ENCODE measurements around the gene CDK17.

CDK17 gene

GRCh38 chr12:96445691-96446583 lies 45.7 kb upstream of the CDK17 start:
- TF ChIP-seq ZBTB7A (IDR thresholded peaks at IDR 0.05; ENCODE audit: low read depth) (no peak), NFIC (IDR thresholded peaks at IDR 0.05) (no peak), YY1 (IDR thresholded peaks at IDR 0.05; ENCODE audit: low read depth) (no peak), FOXM1 (IDR thresholded peaks at IDR 0.05; ENCODE audit: borderline replicate concordance, low read depth) (no peak), EP300 (IDR thresholded peaks at IDR 0.05; ENCODE audit: borderline replicate concordance) (no peak)
- TF ChIP-seq, protein P1, sequence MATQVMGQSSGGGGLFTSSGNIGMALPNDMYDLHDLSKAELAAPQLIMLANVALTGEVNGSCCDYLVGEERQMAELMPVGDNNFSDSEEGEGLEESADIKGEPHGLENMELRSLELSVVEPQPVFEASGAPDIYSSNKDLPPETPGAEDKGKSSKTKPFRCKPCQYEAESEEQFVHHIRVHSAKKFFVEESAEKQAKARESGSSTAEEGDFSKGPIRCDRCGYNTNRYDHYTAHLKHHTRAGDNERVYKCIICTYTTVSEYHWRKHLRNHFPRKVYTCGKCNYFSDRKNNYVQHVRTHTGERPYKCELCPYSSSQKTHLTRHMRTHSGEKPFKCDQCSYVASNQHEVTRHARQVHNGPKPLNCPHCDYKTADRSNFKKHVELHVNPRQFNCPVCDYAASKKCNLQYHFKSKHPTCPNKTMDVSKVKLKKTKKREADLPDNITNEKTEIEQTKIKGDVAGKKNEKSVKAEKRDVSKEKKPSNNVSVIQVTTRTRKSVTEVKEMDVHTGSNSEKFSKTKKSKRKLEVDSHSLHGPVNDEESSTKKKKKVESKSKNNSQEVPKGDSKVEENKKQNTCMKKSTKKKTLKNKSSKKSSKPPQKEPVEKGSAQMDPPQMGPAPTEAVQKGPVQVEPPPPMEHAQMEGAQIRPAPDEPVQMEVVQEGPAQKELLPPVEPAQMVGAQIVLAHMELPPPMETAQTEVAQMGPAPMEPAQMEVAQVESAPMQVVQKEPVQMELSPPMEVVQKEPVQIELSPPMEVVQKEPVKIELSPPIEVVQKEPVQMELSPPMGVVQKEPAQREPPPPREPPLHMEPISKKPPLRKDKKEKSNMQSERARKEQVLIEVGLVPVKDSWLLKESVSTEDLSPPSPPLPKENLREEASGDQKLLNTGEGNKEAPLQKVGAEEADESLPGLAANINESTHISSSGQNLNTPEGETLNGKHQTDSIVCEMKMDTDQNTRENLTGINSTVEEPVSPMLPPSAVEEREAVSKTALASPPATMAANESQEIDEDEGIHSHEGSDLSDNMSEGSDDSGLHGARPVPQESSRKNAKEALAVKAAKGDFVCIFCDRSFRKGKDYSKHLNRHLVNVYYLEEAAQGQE (IDR thresholded peaks at IDR 0.05; ENCODE audit: low read depth): no peak

DNA sequence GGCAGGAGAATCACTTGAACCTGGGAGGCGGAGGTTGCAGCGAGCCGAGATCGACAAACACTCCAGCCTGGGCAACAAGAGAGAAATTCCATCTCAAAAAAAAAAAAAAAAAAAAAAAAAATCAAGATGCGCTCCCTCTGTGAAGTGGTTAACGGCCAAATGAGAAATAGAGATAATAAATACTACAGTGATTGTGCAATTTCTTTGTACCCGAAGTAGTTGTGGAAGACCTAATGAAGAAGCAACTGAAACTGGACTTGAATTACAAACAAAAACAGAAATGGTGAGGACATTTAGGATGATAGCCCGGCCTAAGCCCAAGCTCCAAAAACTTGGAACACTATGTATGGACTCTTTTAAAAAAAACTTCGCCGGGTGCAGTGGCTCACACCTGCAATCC lies 44.2 kb upstream of the CDK17 start:
- no peak for TF ChIP-seq TAF1 (IDR thresholded peaks at IDR 0.05; ENCODE audit: low read depth)
- TF ChIP-seq CREB1 (IDR thresholded peaks at IDR 0.05; ENCODE audit: low read depth): no peak
- no peak for TF ChIP-seq FOXM1 (IDR thresholded peaks at IDR 0.05; ENCODE audit: borderline replicate concordance, low read depth)
- TF ChIP-seq CEBPB (IDR thresholded peaks at IDR 0.05): no peak
- no peak for TF ChIP-seq ZBTB7A (IDR thresholded peaks at IDR 0.05; ENCODE audit: low read depth)
- TF ChIP-seq EP300 (IDR thresholded peaks at IDR 0.05; ENCODE audit: borderline replicate concordance): no peak
- no peak for TF ChIP-seq EGR1 (IDR thresholded peaks at IDR 0.05)
- no peak for TF ChIP-seq RAD21 (IDR thresholded peaks at IDR 0.05; ENCODE audit: low read depth)
- TF ChIP-seq, protein P2, sequence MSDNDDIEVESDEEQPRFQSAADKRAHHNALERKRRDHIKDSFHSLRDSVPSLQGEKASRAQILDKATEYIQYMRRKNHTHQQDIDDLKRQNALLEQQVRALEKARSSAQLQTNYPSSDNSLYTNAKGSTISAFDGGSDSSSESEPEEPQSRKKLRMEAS (IDR thresholded peaks at IDR 0.05): no peak
- TF ChIP-seq, protein P3, sequence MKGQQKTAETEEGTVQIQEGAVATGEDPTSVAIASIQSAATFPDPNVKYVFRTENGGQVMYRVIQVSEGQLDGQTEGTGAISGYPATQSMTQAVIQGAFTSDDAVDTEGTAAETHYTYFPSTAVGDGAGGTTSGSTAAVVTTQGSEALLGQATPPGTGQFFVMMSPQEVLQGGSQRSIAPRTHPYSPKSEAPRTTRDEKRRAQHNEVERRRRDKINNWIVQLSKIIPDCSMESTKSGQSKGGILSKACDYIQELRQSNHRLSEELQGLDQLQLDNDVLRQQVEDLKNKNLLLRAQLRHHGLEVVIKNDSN (IDR thresholded peaks at IDR 0.05): no peak
- no peak for TF ChIP-seq TCF12 (IDR thresholded peaks at IDR 0.05; ENCODE audit: low read depth)
- TF ChIP-seq YY1 (IDR thresholded peaks at IDR 0.05; ENCODE audit: low read depth): no peak
- TF ChIP-seq, protein P1 (IDR thresholded peaks at IDR 0.05; ENCODE audit: low read depth): no peak
- TF ChIP-seq TEAD4 (IDR thresholded peaks at IDR 0.05): no peak
- no peak for TF ChIP-seq NFIC (IDR thresholded peaks at IDR 0.05)

- TF ChIP-seq FOXM1 (IDR thresholded peaks at IDR 0.05; ENCODE audit: borderline replicate concordance, low read depth): no peak
- TF ChIP-seq, protein P3 (IDR thresholded peaks at IDR 0.05): no peak
- TF ChIP-seq EP300 (IDR thresholded peaks at IDR 0.05; ENCODE audit: borderline replicate concordance): no peak
- TF ChIP-seq TCF12 (IDR thresholded peaks at IDR 0.05; ENCODE audit: low read depth): no peak
- TF ChIP-seq YY1 (IDR thresholded peaks at IDR 0.05; ENCODE audit: low read depth): no peak
- no peak for TF ChIP-seq ZBTB7A (IDR thresholded peaks at IDR 0.05; ENCODE audit: low read depth)
- TF ChIP-seq TAF1 (IDR thresholded peaks at IDR 0.05; ENCODE audit: low read depth): no peak
- TF ChIP-seq, protein P2 (IDR thresholded peaks at IDR 0.05): no peak
- no peak for TF ChIP-seq RAD21 (IDR thresholded peaks at IDR 0.05; ENCODE audit: low read depth)
- no peak for TF ChIP-seq TEAD4 (IDR thresholded peaks at IDR 0.05)
- TF ChIP-seq, protein P1 (IDR thresholded peaks at IDR 0.05; ENCODE audit: low read depth): no peak
- no peak for TF ChIP-seq CEBPB (IDR thresholded peaks at IDR 0.05)
- no peak for TF ChIP-seq CREB1 (IDR thresholded peaks at IDR 0.05; ENCODE audit: low read depth)
- no peak for TF ChIP-seq EGR1 (IDR thresholded peaks at IDR 0.05)
- TF ChIP-seq NFIC (IDR thresholded peaks at IDR 0.05): no peak
These were observed 42.7 kb upstream of the CDK17 start for GRCh38 chr12:96442906-96443305.

DNA sequence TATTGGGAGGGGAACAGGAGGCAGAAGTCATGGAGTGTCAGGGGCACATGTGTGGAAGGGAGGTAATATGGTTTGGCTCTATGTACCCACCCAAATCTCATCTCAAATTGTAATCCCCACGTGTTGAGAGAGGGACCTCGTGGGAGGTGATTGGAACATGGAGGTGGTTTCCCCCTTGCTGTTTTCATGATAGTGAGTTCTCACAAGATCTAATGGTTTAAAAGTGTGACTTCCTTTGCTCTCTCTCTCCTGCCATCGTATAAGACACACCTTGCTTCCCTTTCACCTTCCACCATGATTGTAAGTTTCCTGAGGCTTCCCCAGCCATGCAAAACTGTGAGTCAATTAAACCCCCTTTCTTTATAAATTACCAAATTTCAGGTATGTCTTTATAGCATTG lies 41.6 kb upstream of the CDK17 start:
- TF ChIP-seq, protein P3 (IDR thresholded peaks at IDR 0.05): no peak
- no peak for TF ChIP-seq EP300 (IDR thresholded peaks at IDR 0.05; ENCODE audit: borderline replicate concordance)
- TF ChIP-seq CREB1 (IDR thresholded peaks at IDR 0.05; ENCODE audit: low read depth): no peak
- TF ChIP-seq, protein P2 (IDR thresholded peaks at IDR 0.05): no peak
- no peak for TF ChIP-seq FOXM1 (IDR thresholded peaks at IDR 0.05; ENCODE audit: borderline replicate concordance, low read depth)
- no peak for TF ChIP-seq TEAD4 (IDR thresholded peaks at IDR 0.05)
- TF ChIP-seq, protein P1 (IDR thresholded peaks at IDR 0.05; ENCODE audit: low read depth): no peak
- TF ChIP-seq YY1 (IDR thresholded peaks at IDR 0.05; ENCODE audit: low read depth): no peak
- TF ChIP-seq TCF12 (IDR thresholded peaks at IDR 0.05; ENCODE audit: low read depth): no peak
- TF ChIP-seq ZBTB7A (IDR thresholded peaks at IDR 0.05; ENCODE audit: low read depth): no peak
- TF ChIP-seq EGR1 (IDR thresholded peaks at IDR 0.05): no peak
- TF ChIP-seq TAF1 (IDR thresholded peaks at IDR 0.05; ENCODE audit: low read depth): no peak
- no peak for TF ChIP-seq NFIC (IDR thresholded peaks at IDR 0.05)
- no peak for TF ChIP-seq CEBPB (IDR thresholded peaks at IDR 0.05)
- no peak for TF ChIP-seq RAD21 (IDR thresholded peaks at IDR 0.05; ENCODE audit: low read depth)
